CD1c-positive myeloid dendritic cell (primary cell): ENCODE measurements around the gene WWOX.
A peak's percentile ranks its signal among the peaks of the same experiment; 100 is the strongest.

Experiments
- DNase-seq: peaks from one replicate; pipeline ENCODE4 v3.0.0-alpha.2; 2016; ENCODE audit errors: extremely low spot score

The WWOX gene

GRCh38 chr16:78985716-78986605 lies 886.5 kb downstream of the WWOX start:
- DNase-seq = no peak

GRCh38 chr16:78987666-78988065 lies 888.2 kb downstream of the WWOX start:
- DNase-seq = no peak

- DNase-seq = peak; percentile 12
Observed at GRCh38 chr16:78988361-78988969, 889.0 kb downstream of the WWOX start.

- no peak for DNase-seq
Observed at GRCh38 chr16:78990309-78990701, 890.9 kb downstream of the WWOX start.

GRCh38 chr16:78992001-78992400 lies 892.5 kb downstream of the WWOX start:
- DNase-seq = no peak

- no peak for DNase-seq
Observed at GRCh38 chr16:78993346-78993745, 893.9 kb downstream of the WWOX start.

- no peak for DNase-seq
Observed at GRCh38 chr16:78994135-78994745, 894.8 kb downstream of the WWOX start.

GRCh38 chr16:78995441-78995840 lies 896.0 kb downstream of the WWOX start:
- no peak for DNase-seq

- no peak for DNase-seq
Observed at GRCh38 chr16:78996790-78997189, 897.3 kb downstream of the WWOX start.

GRCh38 chr16:78998879-78999278 lies 899.4 kb downstream of the WWOX start:
- DNase-seq = no peak

GRCh38 chr16:79001156-79001967 lies 901.9 kb downstream of the WWOX start:
- DNase-seq = peak; percentile 19

GRCh38 chr16:79003026-79003609 lies 903.7 kb downstream of the WWOX start:
- no peak for DNase-seq

GRCh38 chr16:79004309-79004708 lies 904.9 kb downstream of the WWOX start:
- DNase-seq = no peak

GRCh38 chr16:79005096-79005495 lies 905.6 kb downstream of the WWOX start:
- DNase-seq = peak; percentile 46

- DNase-seq = no peak
Observed at GRCh38 chr16:79006206-79006605, 906.8 kb downstream of the WWOX start.

- DNase-seq = peak; percentile 90
Observed at GRCh38 chr16:79006765-79007164, 907.3 kb downstream of the WWOX start.

- DNase-seq = peak; percentile 82
Observed at GRCh38 chr16:79007614-79008013, 908.2 kb downstream of the WWOX start.

- peak; percentile 47 for DNase-seq
Observed at GRCh38 chr16:79008036-79008868, 908.8 kb downstream of the WWOX start.

- no peak for DNase-seq
Observed at GRCh38 chr16:79008869-79009179, 909.4 kb downstream of the WWOX start.

GRCh38 chr16:79009896-79010295 lies 910.4 kb downstream of the WWOX start:
- DNase-seq = no peak

- no peak for DNase-seq
Observed at GRCh38 chr16:79011282-79011681, 911.8 kb downstream of the WWOX start.
